ENCODE results near the gene RNF2. TPM values are rescaled to one million over a fixed set of nuclear protein-coding genes. Genes with fewer than 3 reads are reported as not detected.
"Not testable (repeated sequence)": the region's sequence is repeated elsewhere in the genome, so short reads cannot be mapped to it uniquely, and the experiment has no call there.

The RNF2 gene
- total RNA-seq: 21.5 and 39.6 TPM in 2 replicates

GRCh38 chr1:185044981-185045813 lies at the start of gene RNF2:
TSS of gene RNF2 (plus strand) at chr1:185045558. CDS start at chr1:185087554, 41,996 bp downstream.
- peak; percentile 35 for DNase-seq (ENCODE audit: low read depth, low spot score)

- not testable (repeated sequence) for DNase-seq (ENCODE audit: low read depth, low spot score)
These were observed 45.4 kb upstream of the RNF2 start for GRCh38 chr1:184999974-185000373.

GRCh38 chr1:185001312-185001880 lies 44.0 kb upstream of the RNF2 start:
- not testable (repeated sequence) for DNase-seq (ENCODE audit: low read depth, low spot score)

- no peak for DNase-seq (ENCODE audit: low read depth, low spot score)
These were observed 36.5 kb upstream of the RNF2 start for GRCh38 chr1:185008838-185009237.

GRCh38 chr1:185010361-185010760 lies 35.0 kb upstream of the RNF2 start:
- no peak for DNase-seq (ENCODE audit: low read depth, low spot score)

- no peak for DNase-seq (ENCODE audit: low read depth, low spot score)
These were observed 30.4 kb upstream of the RNF2 start for GRCh38 chr1:185014941-185015340.

GRCh38 chr1:185015631-185016030 lies 29.7 kb upstream of the RNF2 start:
- no peak for DNase-seq (ENCODE audit: low read depth, low spot score)

- DNase-seq (ENCODE audit: low read depth, low spot score): no peak
These were observed 28.5 kb upstream of the RNF2 start for GRCh38 chr1:185016880-185017279.

- DNase-seq (ENCODE audit: low read depth, low spot score): peak; percentile 1
These were observed 28.0 kb upstream of the RNF2 start for GRCh38 chr1:185017338-185017737.

GRCh38 chr1:185017966-185018365 lies 27.4 kb upstream of the RNF2 start:
- no peak for DNase-seq (ENCODE audit: low read depth, low spot score)

GRCh38 chr1:185027252-185027882 lies 18.0 kb upstream of the RNF2 start:
- no peak for DNase-seq (ENCODE audit: low read depth, low spot score)

GRCh38 chr1:185033686-185034085 lies 11.7 kb upstream of the RNF2 start:
- DNase-seq (ENCODE audit: low read depth, low spot score): no peak

GRCh38 chr1:185035258-185035657 lies 10.1 kb upstream of the RNF2 start:
- no peak for DNase-seq (ENCODE audit: low read depth, low spot score)

- no peak for DNase-seq (ENCODE audit: low read depth, low spot score)
These were observed 6.5 kb upstream of the RNF2 start for GRCh38 chr1:185038813-185039376.

- DNase-seq (ENCODE audit: low read depth, low spot score): no peak
These were observed 5.5 kb upstream of the RNF2 start for GRCh38 chr1:185039726-185040407.

- no peak for DNase-seq (ENCODE audit: low read depth, low spot score)
These were observed 5.0 kb upstream of the RNF2 start for GRCh38 chr1:185040408-185040735.

- DNase-seq (ENCODE audit: low read depth, low spot score): no peak
These were observed 3.6 kb upstream of the RNF2 start for GRCh38 chr1:185041742-185042141.

GRCh38 chr1:185042737-185043136 lies 2.6 kb upstream of the RNF2 start:
- no peak for DNase-seq (ENCODE audit: low read depth, low spot score)

- DNase-seq (ENCODE audit: low read depth, low spot score): no peak
These were observed 971 bp upstream of the RNF2 start for GRCh38 chr1:185044387-185044786.

- no peak for DNase-seq (ENCODE audit: low read depth, low spot score)
These were observed 595 bp downstream of the RNF2 start for GRCh38 chr1:185045814-185046492.

GRCh38 chr1:185046668-185047067 lies 1.3 kb downstream of the RNF2 start:
- no peak for DNase-seq (ENCODE audit: low read depth, low spot score)
